ENCODE results near the gene CEP170. TPM values are rescaled to one million over a fixed set of nuclear protein-coding genes. Genes with fewer than 3 reads are reported as not detected.

Gene CEP170
- total RNA-seq, 1 donor from 2014 or later = 39.3 TPM

- H3K9me3 ChIP-seq = peaks cover 19% of the 10 kb centered on the region
- peaks cover 13% of the 10 kb centered on the region for H3K4me1 ChIP-seq
- H3K27me3 ChIP-seq = no peaks in the 10 kb centered on the region
- H3K36me3 ChIP-seq = no peaks in the 10 kb centered on the region
- no peak for TF ChIP-seq POLR2AphosphoS5 (IDR thresholded peaks at IDR 0.05; ENCODE audit: insufficient read depth in 1 of 2, low read depth in 1 of 2)
- TF ChIP-seq CTCF (IDR thresholded peaks at IDR 0.05) = no peak
- TF ChIP-seq POLR2A (IDR thresholded peaks at IDR 0.05) = no peak
- H3K4me3 ChIP-seq = no peak overlapping the region
- intact Hi-C loops (cut with DNase I) = no loop called here
- H3K27ac ChIP-seq = no peak overlapping the region
- DNase-seq (ENCODE audit: extremely low spot score in 2 of 2) = no peak
These were observed 24.2 kb downstream of the CEP170 start for GRCh38 chr1:243230914-243231313.

DNA sequence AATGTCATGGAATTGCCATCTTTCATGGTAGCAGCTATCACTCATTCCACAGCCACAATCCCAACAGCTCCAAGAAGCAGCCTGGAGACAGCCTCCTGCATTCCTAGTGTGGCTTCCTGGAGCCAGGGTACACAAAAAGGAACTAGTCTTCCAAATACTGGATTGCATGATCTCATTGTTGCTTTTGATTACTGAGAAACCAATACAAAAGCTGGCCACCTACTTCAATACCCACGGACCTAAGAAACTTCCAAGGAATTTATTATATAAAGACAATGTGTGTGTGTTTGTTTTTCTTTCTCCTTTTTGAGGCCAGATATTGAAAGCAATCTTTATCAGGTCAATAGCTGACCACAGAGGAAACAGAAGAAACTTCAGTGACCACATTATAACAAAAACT lies 25.6 kb downstream of the CEP170 start:
- DNase-seq (ENCODE audit: extremely low spot score in 2 of 2) = no peak
- Histone ChIP-seq H3K27ac (no peak overlapping the region), H3K36me3 (no peaks in the 10 kb centered on the region), H3K4me1 (peaks cover 3% of the 10 kb centered on the region), H3K9me3 (peaks cover 19% of the 10 kb centered on the region), H3K27me3 (no peaks in the 10 kb centered on the region), H3K4me3 (no peak overlapping the region)
- intact Hi-C loops (cut with DNase I) = no loop called here
- TF ChIP-seq CTCF (IDR thresholded peaks at IDR 0.05) (no peak), POLR2AphosphoS5 (IDR thresholded peaks at IDR 0.05; ENCODE audit: insufficient read depth in 1 of 2, low read depth in 1 of 2) (no peak), POLR2A (IDR thresholded peaks at IDR 0.05) (no peak)

DNA sequence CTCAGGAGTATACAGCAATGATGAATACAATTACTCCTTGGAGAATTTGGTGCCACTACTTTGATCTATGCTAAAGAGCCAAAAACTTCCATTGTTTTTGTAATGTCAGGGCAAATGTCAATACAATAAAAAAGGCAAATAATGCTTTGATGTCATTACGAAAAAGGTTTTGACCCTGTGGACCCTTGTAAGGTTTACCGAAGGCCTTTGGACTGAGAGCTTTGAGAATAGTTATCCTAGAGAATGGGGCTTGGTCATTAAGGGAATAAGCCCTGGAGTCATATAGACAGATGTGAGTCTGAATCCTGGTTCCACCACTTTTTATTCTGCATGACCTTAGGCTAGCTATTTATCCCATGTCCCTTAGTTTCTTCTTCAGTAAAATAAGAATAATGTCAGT lies 27.5 kb downstream of the CEP170 start:
- no peaks in the 10 kb centered on the region for H3K4me1 ChIP-seq
- peaks cover 19% of the 10 kb centered on the region for H3K9me3 ChIP-seq
- intact Hi-C loops (cut with DNase I) = no loop called here
- no peak for DNase-seq (ENCODE audit: extremely low spot score in 2 of 2)
- H3K27ac ChIP-seq = no peak overlapping the region
- TF ChIP-seq POLR2A (IDR thresholded peaks at IDR 0.05) (no peak), CTCF (IDR thresholded peaks at IDR 0.05) (no peak), POLR2AphosphoS5 (IDR thresholded peaks at IDR 0.05; ENCODE audit: insufficient read depth in 1 of 2, low read depth in 1 of 2) (no peak)
- H3K4me3 ChIP-seq = no peak overlapping the region
- no peaks in the 10 kb centered on the region for H3K27me3 ChIP-seq
- no peaks in the 10 kb centered on the region for H3K36me3 ChIP-seq

- Histone ChIP-seq H3K27me3 (no peaks in the 10 kb centered on the region), H3K4me3 (no peak overlapping the region), H3K27ac (no peak overlapping the region), H3K4me1 (peaks cover 14% of the 10 kb centered on the region), H3K36me3 (peaks cover 0 to 10% of the 10 kb centered on the region in 2 donors), H3K9me3 (no peaks in the 10 kb centered on the region)
- TF ChIP-seq POLR2AphosphoS5 (IDR thresholded peaks at IDR 0.05; ENCODE audit: insufficient read depth in 1 of 2, low read depth in 1 of 2) = no peak
- TF ChIP-seq CTCF (IDR thresholded peaks at IDR 0.05) = no peak
- no peak for TF ChIP-seq POLR2A (IDR thresholded peaks at IDR 0.05)
- no peak for DNase-seq (ENCODE audit: extremely low spot score in 2 of 2)
- intact Hi-C loops (cut with DNase I) = no loop called here
These were observed 37.0 kb downstream of the CEP170 start for GRCh38 chr1:243218059-243218458.

DNA sequence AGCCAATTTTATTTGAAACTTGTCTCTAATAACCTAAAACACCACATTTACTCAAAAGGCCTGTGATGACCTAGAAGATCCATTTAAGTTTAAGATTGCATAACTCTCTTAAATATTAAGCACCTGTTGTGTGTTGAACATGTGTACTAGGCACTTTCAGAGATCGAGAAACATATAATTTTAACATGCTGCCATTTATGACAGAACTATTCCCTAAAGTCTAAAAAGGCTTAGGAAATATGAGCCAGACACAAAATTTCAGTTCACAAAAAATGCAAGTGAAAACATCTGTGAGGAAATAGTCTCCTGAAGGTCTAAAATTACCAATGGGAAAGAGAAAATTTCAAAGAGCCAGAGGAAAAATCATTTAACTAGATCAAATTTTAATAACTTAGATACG lies 37.7 kb downstream of the CEP170 start:
- Histone ChIP-seq H3K27ac (no peak overlapping the region), H3K4me1 (peaks cover 21% of the 10 kb centered on the region), H3K27me3 (no peaks in the 10 kb centered on the region), H3K36me3 (peaks cover 0 to 10% of the 10 kb centered on the region in 2 donors), H3K9me3 (no peaks in the 10 kb centered on the region), H3K4me3 (no peak overlapping the region)
- intact Hi-C loops (cut with DNase I) = no loop called here
- no peak for DNase-seq (ENCODE audit: extremely low spot score in 2 of 2)
- TF ChIP-seq POLR2A (IDR thresholded peaks at IDR 0.05) (no peak), CTCF (IDR thresholded peaks at IDR 0.05) (no peak), POLR2AphosphoS5 (IDR thresholded peaks at IDR 0.05; ENCODE audit: insufficient read depth in 1 of 2, low read depth in 1 of 2) (no peak)
